HG03175 (cell line): ENCODE data around the gene TOB1.

ENCODE experiments used
- ATAC-seq: cut with Tn5 transposase; IDR thresholded peaks from one replicate; pipeline ENCODE4 v1.9.1; 2021; ENCODE audit warnings: mild to moderate bottlenecking, moderate library complexity; ENCODE audit not compliant: unreplicated experiment

Gene TOB1

GRCh38 chr17:50848039-50848438, 18.1 kb downstream of the TOB1 start:
- no peak for ATAC-seq

GRCh38 chr17:50847566-50847965, 18.6 kb downstream of the TOB1 start:
- no peak for ATAC-seq

- no peak for ATAC-seq
Observed at GRCh38 chr17:50845240-50846147, 20.7 kb downstream of the TOB1 start.

GRCh38 chr17:50844117-50844700, 21.9 kb downstream of the TOB1 start:
- ATAC-seq, result no peak

GRCh38 chr17:50843150-50843905, 22.8 kb downstream of the TOB1 start:
- no peak for ATAC-seq

GRCh38 chr17:50842506-50843149, 23.5 kb downstream of the TOB1 start:
- no peak for ATAC-seq

GRCh38 chr17:50841949-50842354, 24.2 kb downstream of the TOB1 start:
- ATAC-seq, result no peak

- no peak for ATAC-seq
Observed at GRCh38 chr17:50841277-50841948, 24.7 kb downstream of the TOB1 start.

- ATAC-seq, result no peak
Observed at GRCh38 chr17:50840311-50840851, 25.8 kb downstream of the TOB1 start.

GRCh38 chr17:50839591-50840310, 26.4 kb downstream of the TOB1 start:
- no peak for ATAC-seq

GRCh38 chr17:50837980-50838954, 27.9 kb downstream of the TOB1 start:
- ATAC-seq, result no peak

GRCh38 chr17:50837286-50837979, 28.7 kb downstream of the TOB1 start:
- ATAC-seq, result no peak

- no peak for ATAC-seq
Observed at GRCh38 chr17:50836826-50837225, 29.3 kb downstream of the TOB1 start.

- no peak for ATAC-seq
Observed at GRCh38 chr17:50835301-50836234, 30.6 kb downstream of the TOB1 start, which contains the start of gene WFIKKN2. Gene WFIKKN2, plus strand, starts transcription at chr17:50835586. Its CDS starts 352 bp downstream, at chr17:50835938.

- no peak for ATAC-seq
Observed at GRCh38 chr17:50834429-50835300, 31.5 kb downstream of the TOB1 start.
